ENCODE data around the gene CUX1.
"Not testable (repeated sequence)": the region's sequence is repeated elsewhere in the genome, so short reads cannot be mapped to it uniquely, and the experiment has no call there.

Gene CUX1

DNA sequence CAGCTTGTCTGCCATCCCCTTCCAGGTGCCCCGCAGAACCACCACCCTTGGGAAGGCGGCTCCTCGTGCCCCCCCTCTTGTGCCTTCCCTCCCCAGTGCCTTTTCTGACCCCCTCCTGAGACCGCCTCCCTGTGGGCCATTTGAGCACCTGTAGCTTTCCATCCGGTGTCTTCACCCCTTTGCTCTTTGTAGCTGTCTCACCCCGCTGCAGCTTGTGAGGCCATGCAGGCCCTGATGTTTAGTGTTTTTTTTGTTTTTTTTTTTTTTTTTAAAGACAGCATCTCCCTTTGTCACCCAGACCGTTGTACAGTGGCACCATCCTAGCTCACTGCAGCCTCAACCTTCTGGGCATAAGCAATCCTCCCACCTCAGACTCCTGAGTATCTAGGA lies 52.5 kb downstream of the CUX1 start:
- no peak for DNase-seq (ENCODE audit: low read depth)

DNA sequence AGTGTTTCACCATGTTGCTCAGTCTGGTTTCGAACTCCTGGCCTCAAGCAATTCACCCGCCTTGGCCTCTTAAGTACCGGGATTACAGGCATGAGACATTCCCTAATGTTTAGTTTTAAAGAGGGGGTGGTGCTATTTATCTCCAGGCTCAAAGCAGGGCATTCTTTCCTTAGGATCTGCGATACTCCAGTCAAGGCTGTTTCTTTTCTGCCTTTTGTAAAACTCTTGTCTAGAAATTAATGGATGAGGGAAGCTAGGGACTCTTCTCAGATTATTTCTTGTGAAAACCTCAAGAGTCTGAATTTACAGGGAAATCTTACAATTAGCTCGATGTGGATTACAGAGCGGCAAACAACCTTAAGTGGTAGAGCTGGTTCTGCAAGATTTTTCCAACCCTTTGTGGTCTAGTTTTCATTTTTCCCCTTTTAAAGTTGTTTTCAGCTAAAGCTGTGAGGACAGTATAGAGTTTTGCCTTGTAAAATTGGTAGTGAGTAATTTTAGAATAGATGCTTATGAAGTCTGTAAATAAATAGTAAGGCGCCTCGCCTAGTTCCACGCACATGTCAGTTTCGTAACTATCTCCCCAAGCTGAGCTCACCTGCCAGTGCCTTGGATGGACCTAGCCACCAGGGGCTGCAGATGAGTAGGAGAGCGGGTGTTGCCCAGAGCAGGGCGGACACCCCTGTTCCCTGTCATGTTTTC lies 53.1 kb downstream of the CUX1 start:
- no peak for DNase-seq (ENCODE audit: low read depth)

DNA sequence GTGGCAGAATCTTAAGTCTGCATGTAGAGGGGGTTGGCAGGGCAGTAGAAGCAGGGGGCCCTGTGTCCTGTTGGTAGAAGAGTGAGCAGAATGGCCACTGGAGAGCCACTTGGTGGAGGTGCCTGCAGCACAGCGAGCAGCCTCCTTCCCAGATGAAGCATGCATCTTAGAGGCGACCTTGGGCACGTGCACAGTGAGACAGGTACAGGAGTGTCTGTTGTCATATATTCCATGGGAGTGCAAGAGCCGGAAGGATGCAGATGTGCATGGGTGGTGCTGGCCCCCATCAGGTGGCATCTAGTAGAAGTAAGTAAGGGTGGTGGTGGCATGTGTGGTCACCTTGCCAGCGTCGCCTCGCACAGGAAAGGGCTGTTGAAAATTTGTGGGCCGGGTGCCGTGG lies 53.9 kb downstream of the CUX1 start:
- DNase-seq (ENCODE audit: low read depth), result no peak

DNA sequence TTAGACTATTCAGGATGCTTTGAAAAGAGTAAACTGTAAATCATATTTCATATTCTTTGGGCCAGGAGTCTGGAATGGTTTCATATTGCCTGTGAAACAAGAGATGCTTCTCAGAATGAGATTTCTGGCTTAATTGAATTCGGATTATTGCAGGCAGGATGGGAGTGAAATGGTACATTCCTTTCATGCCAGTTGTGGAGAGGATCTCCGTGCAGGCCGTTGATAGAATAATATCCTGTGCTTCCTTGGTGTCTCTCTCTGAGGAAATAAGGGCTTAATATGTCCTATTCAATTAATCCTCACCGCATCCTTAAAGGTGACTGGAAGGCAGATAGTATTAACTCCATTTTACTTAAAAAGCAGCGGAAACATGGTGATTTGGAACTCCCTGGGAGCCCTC lies 56.6 kb downstream of the CUX1 start:
- no peak for DNase-seq (ENCODE audit: low read depth)

DNA sequence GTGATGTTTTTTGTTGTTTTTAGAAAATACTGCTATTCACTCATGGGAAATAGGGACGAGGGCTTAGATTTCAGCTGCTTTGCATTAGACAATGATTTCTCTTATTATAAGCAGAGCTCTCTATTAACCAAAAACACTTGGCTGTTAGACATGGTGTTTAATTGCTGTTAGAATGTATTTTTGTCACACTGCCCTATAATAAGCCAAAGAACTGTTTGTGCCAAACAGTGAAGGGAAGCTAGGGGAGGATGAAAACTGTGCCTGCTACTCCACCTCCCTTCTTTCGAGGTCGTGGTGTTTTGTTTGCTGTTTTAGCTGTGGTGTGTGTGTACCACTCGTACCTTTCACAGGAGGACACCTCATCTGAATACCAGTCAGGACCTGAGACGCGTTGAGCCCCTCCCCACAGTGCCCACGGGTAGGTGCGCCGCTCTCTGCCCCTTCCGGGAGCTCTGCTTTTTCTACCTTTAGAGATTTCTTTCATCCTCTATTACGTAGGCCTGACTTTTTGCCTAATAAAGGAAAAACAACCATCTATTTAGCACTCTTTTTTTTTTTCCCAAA lies 57.9 kb downstream of the CUX1 start:
- no peak for DNase-seq (ENCODE audit: low read depth)

DNA sequence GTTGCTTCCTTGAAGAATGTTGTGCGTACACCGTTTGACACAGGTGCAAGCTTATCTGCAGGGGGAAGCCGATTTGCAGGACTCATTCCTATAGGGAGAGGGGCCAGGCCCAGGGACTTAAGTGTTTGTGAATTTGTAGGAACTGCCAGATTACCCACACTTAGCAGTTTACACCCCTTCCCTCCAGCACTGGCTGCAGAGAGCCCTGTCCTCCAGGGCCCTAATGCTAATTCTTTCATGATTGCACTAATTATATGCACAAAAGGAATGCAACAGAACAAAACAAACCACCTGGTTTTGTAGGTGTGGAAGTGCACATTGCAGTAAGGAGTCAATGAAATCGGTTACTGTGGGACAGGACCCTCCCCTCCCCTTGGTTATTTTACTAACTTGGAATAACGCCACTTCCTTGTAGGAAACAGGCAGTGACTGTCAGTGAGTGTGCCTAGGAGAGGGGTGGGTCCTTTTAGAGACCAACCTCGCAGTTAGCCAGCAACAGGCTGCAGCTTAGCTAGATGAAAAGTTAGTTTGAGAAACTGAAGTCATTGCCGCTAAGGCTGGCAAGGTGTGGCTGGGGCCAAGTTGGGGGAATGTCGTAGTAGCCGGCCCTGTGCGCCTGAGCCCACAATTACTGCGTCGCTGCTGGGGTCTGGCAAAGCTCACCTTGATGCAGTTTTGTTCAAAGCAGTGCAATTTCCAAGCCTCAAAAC lies 60.6 kb downstream of the CUX1 start:
- no peak for DNase-seq (ENCODE audit: low read depth)

DNA sequence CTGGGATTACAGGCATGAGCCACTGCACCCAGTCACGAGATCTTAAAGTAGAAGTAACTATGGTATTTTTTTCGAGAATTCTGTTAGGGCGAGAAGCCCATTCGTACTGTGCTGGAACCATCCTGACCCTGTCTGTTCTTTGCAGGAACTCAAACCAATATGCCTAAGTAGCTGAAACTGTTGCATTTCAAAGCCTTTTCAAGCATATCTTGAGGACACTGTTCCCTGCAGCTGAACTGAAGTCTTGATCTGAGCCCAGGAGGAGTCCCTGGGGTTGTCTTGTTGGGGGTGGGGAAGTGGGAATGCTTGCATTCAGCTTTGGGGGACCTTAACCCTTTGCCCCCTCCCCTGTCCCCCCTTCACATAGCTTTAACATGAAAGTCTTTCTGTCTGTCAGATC lies 61.5 kb downstream of the CUX1 start:
- DNase-seq (ENCODE audit: low read depth), result no peak

DNA sequence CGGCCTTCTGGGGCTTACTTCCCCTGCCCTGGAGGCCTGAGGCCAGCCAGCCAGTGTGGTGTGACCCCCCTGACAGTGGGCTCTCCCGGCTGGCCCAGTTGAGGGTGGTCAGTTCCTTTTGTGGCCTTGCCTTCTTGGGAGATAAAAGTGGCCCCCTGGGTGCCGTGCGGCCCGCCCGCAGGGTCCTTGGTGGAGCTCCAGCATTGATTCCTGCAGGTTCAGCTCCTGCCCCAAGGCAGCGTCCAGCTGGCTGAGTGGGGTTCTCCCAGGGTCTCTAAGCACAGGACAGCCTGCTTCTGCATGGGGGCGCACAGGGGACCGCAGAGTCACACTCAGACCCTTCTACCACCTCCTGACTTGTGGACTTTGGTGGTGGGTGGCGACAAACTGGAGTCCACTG lies 62.1 kb downstream of the CUX1 start:
- no peak for DNase-seq (ENCODE audit: low read depth)

DNA sequence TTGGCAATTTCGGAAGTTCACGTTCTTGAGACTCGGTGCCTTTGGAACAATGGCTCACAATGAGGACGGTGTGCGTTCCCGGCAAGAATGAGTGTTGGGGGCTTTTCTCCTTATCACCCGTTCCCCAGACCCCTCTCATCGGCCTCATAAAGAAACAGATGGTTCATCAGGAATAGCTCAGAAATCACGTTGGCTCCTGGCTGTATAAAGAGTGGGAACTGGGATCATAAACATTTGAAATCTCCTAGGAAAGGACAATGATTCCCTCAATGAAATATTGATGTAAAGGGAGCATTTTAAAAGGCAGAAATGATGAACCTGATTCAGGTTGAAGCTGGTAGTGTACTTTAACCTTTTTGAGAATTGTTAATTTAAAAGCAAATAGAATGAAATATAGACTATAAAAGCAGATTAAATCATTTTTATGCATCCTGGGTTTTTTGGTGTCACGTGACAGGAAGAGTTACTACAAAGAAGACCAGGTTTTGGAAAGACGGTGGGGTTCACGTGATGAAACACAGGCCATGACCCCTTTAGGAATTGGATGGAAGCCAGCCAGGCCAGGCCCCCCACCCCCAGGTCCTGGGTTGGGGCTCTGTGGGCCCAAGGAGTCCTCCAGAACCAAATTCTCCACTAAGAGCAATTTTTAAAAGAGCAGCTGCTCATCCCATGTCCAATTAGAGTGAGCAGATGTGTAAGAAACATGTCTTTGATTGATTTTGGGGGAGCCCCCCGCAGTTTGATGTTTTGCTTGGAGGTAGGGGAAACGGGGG lies 63.0 kb downstream of the CUX1 start:
- no peak for DNase-seq (ENCODE audit: low read depth)

DNA sequence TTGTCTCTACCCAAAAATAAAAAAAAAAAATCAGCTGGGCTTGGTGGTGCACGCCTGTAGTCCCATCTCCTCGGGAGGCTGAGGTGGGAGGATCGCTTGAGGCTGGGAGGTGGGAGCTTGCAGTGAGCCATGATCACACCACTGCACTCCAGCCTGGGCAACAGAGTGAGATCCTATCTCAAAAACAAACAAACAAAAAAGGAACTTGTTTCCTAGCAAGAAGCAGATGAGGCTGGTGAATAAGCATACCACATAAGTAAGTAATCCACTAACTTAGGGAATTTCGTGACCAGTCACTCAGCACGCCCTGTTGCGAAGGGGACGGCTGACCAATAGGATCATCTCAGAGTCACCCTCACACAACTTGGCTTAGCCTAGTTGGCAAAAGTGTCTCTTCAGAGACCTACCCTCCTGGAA lies 64.6 kb downstream of the CUX1 start:
- no peak for DNase-seq (ENCODE audit: low read depth)

DNA sequence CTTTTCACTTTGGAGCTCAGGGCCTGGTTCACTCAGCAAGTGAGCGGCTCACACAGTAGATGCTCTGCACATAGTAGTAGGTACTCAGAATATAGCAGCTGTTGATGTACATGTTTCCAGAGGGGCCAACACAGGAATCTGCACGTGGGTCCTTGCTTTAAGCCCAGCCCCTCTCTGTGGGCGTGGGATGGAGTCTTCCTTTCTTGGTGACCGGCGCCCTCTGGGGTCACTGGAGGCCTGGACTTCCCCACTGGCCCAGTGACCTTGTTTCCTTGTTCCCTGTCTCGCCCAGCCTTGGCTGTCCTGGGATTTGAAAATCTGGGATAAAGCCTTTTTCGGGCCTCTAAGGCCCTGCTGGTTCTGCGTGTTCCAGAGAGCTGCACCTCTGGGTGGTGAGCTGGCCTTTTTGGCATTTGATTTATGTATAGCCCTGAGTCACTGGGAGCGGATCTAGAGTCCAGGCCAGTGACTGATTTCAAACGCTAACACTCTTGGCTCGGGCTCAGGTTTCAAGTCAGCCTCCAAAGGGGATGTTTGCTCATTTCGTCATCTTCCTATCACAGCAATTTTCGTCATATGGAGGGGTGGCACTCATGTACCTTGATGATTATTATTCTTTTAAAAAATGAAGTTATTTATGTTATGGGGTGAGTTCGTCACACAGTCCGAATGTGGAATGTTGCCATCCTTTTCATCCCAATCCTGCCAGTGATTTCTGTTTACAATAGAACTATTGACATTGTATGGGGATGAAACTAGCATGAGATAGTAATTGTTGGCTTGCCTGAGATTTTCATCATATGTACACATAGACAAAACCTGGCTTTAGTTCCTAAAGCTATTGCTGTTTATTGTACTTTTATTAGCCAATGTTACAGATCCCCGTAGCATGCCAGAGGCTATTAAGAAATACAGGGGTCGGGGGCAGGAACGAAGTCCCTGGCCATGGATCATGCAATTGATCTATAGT lies 65.5 kb downstream of the CUX1 start:
- no peak for DNase-seq (ENCODE audit: low read depth)

DNA sequence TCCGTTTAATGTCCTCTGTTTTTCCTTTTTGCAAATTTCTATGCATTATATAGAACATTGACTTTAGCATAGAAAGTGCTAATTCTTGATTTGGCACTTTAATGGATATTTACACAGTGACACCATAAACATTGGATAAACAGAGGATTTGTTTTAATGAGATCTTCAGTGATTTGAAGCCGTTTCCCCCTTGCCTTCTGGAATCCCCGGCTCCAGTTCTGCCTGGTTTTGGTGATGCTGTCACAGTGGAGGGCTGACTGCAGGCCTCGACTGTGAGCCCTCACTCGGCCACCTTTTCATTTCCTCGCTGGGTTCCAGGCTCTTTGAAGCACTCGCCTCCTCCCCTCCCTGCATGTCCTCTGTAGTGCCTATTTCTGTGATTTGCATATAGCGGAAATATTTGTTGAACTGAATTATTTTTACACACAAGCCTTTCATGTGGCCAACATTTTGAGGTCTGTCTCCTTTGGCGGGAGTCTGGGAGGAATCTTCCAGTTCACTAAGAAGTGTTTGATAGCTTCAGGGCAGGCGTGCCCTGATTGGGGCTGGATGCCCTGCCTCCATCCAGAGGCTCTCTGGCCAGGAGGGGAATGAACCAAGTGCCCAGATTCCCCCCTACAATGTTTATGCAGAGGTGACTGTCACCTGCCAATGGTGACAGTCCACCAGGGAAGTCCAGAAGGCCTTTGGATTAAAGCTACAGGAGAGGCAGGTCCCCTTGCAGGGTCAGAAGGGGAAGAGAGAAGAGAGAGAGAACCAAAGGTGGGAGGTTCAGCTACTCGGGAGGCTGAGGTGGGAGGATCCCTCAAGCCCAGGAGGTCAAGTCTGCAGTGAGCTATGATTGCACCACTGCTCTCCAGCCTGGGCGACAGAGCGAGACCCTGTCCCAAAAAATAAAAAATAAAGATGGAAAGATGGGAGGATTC lies 67.5 kb downstream of the CUX1 start:
- no peak for DNase-seq (ENCODE audit: low read depth)

DNA sequence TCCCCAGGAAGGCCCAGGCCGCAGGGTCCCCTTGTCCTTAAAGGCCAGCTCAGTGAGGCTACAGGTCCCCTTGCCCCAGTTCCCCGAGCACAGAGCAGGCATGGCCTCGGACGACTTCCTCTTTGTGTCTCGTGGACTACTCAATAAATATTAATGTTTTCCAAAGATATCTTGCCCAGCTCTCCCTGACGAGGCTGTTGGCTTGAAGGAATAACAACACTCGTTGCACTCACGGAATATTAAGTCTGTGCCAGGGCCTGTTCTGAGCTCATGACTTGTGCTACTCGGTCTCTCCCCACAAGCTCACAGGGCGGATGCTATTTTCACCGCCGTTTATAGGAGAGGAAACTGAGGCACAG lies 68.2 kb downstream of the CUX1 start:
- DNase-seq (ENCODE audit: low read depth), result no peak

DNA sequence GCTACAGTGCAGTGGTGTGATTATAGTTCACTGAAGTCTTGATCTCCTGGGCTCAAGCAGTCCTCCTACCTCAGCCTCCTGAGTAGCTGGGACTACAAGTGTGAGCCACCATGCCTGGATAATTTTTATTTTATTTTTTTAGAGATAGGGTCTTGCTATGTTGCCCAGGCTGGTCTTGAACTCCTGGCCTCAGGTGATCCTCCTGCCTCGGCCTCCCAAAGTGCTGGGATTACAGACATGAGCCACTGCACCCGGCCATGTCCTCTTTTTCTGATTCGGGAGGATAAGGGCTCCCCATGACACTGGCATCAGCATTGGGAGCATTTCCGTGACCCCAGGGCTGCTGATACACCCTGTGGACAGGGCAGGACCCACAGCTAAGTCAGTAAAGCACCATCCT lies 69.9 kb downstream of the CUX1 start:
- not testable (repeated sequence) for DNase-seq (ENCODE audit: low read depth)

DNA sequence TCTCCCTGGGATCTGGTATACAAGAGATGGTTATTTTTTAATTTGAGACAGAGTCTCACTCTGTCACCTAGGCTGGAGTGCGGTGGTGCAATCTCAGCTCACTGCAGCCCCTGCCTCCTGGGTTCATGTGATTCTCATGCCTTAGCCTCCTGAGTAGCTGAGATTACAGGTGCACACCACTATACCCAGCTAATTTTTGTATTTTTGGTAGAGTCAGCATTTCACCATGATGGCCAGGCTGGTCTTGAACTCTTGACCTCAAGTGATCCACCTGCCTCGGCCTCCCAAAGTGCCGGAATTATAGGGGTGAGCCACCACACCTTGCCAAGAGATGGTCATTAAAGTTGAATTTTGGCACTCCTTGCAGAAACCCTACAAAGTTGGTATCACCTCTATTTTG lies 71.1 kb downstream of the CUX1 start:
- DNase-seq (ENCODE audit: low read depth), result not testable (repeated sequence)

DNA sequence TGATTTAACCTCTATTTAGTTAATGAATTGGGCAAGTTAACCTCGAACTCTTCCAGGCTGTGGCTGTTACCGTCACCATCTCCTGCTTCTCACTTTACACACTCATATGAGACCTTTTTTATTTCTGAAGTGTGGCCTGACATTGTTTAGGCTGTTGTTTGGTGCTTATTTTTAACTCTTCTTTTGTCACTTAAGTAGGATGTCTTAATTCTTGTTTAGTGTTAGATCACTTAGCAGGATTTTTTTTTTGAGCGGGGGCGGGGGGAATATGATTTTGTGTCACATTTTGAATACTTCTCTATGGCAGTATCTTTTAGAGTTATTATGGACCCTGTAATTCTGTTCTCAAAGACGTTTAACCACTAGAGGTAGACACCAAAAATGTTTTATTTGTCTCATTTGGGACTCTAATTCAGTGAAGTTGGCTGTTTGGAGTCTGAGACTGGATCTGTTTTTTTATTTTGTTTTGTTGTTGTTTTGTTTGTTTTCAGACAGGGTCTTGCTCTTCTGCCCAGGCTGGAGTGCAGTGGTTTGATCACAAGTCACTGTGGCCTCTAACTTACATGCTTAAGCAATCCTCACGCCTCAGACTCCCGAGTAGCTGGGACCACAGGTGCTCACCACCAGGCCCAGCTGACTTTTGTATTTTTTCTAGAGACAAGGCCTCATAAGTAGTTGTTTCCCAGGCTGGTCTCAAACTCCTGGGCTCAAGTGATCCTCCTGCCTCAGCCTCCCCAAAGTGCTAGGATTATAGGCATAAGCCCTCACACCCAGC lies 73.5 kb downstream of the CUX1 start:
- DNase-seq (ENCODE audit: low read depth), result no peak

DNA sequence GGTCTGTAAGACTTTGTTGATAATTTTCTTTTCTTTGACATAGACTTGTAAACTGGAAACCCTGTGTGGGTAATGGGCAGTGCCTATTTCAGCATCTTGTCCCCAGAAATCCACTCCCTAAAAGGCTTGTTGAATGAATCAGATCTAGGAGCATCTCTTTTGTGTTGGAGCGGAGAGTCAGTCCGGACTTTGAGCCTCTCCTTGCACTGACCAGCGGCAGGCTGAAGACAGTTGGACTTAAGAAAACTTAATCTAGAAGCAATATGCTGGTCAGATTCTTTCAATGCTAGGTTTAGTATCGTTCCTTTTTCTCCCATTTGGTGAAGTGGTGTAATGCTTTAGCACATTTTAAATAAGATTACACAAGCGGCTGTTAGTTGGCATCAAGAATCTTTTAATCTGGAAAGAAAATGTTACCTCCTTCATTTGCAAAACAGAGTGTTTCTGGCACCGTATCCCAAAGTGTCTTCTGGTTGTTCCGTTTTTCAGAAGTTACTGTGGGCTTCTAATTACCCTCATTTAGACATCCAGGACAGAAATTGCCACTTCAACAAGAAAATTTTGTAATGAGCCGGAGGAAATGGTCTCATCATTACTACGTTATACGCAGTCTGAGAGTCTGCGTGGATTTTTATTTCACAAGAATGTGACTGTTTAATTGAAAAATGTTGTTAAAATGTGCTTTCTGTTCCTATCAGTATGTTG lies 74.7 kb downstream of the CUX1 start:
- no peak for DNase-seq (ENCODE audit: low read depth)

DNA sequence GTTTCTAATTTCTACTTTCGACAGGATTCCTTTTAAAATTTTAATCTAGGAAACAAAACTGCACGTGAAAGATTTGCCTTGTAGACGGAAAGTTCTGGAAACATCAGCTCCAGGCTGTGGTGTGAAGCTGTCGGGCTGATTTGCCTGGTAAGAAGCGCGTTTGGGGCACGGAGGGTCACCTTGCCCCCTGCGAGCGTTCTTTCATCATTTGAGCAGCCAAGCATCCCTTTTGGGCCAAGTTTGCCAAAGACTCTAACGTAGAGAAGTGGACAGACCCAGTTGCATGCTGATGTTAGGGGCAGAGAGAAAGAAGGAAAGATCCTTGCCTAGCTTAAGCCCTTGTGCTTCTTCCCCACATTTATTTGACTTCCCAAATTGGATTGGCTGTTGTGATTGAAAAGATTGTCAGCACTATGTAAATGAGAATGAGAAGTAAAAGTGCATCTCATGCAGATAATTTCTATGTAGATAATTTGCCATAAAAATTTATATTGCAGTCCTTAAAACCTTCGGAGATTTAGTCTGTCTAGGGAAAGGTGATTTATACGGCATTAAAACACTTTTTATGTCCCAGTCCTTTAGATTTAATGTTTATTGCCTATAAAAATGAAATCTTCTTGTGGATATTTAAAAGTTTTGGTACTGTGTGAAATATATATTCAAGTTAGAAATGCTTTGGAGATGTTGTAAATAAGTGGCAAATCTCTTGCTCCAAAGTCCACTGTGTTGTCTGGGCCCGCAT lies 76.1 kb downstream of the CUX1 start:
- DNase-seq (ENCODE audit: low read depth), result no peak
